Measurements from ENCODE around the gene STAC3.

STAC3 gene

DNA sequence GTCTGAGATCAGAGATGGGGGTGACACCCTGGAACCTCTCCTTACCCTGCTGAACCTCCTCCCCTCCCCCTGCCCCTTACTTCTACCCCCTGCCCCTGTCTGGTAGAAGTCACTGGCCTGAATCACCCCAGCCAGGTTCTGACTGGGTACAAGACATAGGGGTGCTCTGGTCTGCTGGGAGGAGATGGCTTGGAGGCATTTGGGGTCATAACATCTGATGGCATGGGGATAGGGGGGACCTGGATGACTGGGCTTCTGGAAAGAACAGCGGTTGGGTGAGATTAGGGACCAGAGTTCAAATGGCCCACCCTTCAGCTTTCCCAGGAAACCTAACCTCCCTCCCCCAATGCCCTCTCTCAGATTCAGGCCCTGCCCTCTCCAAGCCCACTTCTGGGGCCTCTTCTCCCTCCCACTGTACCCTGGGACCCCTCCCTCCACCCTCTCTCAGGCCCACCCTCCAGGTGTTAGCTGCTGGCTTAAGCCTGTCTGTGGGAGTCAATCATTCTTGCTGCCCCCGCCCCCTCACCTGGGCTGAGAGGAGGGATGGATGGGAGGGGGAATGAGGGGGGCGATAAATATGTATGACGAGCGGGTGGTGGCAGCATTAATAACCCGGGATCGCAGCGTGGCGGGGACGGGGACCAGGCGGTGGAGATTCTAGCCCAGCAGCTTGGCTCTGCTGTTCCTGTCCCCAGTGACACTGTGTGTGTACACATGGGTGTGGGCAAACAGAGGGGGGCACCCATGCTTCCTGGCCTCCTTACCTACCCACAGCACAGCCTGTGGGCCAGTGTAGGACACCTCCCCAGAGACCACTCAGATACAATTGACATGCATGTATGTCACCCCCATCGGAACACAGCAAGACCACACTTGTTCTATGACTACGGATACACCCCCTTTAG is 28.4 kb downstream of the STAC3 start:
- DNase-seq, result no peak

DNA sequence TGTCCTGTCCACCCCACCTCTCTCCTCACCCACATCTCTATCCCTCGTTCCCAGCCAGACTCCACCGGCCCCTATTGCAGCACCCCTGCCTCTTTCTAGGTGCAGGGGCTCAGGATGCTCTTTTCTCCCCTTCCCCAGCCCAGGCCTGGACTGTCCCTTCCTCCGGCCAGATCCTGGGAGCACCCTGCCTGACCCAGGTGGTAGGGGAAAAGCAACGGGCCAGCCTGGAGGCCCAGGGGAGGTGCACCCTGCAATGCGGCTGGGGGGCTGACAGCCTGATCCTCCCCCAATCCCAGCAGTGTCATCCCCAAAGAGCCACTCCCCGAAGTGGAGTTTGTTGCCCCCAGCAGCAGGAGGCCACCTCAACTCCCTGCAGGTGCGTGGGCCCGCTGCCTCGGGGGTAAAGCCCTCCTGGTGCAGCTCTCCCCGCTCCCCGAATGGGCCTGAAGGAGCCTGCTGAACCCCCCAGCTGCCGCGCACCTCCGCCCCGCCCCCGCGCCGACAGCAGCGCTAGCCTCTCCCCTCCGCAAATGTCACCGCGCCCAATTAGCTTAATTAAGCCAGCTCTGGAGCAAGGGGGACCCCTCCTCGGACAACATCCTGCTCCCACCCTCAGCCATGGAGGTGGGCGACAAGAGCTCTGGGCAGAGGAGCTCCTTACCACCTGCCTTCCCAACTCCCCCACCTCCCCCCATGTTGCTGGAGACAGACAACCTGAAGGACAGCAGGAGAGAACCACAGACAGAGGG is 29.6 kb downstream of the STAC3 start:
- DNase-seq, result no peak

DNA sequence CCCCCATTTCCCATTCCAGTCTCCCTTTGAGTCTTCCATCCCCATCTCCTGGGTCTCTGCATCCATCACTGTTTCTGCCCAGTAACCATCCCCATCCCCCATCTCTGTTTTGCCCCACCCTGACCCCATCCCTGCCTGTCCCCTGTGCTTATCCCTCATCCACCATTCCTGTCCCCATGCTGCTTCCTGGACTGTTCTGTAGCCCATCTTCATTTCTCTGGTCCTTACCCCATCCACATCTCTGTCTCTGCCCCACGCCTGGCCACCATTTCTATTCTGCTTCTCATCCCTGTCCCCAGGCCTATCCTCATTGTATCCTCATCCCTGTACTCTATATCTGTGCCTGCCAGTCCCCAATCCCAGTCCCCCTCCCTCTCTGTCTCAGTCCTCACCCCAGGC is 30.2 kb downstream of the STAC3 start:
- DNase-seq, result no peak

DNA sequence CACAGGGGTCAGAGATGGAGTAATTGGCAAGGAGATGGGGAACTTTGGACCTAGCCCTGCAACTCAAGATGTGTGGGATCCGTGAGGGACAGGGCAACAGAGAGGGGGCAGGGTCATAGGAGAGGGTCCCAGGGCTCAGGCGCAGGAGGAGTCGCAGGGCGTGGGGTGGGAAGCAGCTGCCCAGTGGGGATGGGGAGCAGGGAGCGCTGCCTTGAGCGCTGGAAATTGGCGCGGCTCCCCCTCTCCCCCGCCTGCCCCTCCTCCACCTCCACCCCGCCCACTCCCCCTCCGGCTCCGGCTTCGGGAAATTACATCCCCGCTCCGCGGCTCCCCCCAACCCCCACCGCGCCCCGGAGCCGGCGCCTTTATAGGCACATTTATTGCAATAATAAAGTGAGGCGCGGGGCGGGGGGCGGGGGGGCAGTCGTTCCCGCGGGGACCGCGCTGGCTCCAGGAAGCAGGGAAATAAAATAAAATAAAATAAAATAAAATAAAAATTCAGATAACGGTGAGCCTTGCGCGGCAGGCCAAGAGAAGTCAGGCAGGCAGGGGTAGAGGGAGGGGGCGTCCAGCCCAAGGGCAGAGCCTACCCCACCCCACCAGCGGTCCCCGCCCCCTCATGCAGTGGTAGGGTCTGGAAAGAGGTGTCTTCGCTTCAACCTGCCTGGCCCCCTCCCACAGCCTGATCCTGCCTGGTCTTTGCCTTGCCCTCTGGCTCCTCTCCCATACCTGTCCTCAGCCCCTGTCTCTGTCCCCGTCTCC is 30.8 kb downstream of the STAC3 start:
- DNase-seq, result no peak

DNA sequence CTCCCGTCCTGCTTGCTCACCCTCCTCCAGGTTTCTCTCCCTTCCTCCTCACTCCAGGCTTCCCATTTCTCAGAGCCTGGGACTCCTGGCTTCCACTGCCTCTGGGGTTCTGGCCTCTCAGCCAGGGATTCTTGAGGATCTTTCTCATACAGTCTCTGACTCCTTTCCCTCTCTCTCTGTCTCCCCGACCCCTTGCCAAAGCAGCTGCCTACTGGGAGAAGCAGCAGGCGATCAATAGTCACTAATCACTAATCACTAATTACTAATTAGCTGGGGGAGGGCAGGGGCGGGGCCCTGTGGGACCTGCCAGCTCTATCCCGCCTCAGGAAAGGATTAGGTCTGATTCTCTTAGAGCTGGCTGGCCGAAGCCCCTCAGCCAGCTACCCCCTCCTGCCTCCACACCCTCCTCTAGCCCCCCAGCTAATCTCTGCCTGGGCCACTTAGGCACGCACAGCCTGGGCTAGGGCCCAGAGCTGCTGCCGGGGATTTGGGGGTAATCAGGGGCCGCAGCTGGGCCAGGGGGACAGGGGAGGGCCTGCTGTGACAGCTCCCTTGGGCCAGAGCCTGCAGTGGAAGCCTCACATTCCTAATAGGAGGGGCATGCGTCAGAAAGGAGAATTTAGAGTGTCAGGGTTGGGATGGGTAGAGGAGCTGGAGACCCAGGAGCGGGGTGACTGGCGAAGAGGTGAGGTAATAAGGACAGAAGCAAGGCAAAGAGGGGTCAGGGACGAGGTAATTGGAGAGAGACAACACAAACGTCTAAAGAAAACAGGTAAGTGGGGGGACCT is 31.6 kb downstream of the STAC3 start:
- DNase-seq, result no peak

DNA sequence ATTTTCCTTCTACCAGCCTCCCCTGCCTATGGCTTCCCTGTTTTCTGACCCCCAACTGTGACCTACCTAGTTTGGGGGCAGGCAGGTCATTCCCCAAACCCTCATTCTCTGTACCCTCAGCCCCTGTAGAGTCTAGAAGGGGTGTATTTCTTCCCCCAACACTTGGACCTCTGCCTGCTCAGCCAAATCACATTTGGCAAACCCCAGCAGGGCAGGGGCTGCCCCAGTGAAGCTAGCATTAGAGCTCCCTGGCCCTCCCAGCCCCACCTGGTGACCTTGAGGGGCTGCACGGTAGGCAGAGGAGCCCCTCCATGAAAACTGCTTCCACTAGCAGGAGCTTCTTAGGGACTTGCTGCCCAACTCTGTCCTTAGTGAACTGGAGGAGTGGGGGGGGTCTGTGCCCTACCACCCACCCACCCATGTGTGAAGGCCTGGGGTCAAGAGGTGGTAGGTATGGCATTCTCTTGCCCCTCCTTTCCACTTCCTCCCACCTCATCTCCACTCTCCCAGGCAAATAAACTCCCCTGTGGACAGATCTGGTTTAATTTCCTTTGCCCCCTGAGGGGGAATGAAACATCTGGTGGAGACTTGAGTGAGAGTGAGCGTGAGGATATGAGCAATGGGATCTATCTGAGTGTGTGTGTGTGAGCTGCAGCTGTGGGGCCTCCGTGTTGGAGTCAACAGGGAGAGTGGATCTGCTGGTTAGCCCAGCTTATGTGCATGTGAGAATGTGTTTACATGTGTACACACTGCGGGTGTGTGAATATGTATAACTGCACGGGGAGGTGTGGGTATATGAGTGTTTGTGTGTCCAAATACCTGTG is 32.7 kb downstream of the STAC3 start:
- no peak for DNase-seq

DNA sequence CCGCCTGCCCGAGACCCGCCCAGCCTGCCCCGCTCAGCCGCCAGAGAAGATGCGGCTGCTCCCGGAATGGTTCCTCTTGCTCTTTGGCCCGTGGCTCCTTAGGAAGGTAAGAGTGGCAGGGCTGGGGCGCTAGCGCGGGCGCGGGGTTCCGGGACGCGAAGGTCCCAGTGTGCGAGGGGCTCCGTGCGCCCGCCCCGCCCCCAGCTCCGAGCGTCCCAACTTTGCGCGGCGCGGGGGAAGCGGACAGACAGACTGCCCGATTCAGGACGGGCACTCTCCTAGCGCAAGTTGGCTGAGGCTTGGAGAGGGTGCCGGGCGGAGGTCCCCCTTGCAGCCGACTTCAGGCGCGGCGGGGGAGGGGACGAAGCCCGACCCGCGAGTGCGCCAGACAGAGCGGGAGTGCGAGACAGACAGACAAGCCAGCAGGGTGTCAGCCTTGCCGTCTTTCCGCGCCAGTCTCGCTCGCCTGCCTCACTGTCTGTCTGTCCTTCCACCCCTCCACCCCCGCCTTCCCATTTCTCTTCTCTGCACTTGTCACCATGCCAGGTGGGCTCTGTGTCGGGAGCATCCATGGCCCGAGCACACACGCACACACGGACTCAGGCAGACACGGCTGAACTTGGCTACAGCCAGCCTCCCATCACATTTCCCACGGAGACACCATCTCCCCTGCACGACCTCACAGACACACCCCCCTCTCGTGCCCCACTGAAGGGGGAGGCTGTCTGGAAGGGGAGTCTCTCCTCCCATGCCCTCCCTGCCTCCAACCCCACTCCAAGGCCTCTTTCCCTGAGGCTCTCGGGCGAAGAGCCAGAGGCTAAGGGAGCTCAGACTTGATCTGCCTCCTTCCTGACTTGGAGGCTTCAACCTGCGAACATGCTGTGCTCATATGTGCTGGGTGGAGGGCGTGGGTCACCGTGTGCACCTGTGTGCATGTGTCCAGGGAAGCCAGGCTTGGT is 33.8 kb downstream of the STAC3 start:
- DNase-seq, result peak; percentile 19

DNA sequence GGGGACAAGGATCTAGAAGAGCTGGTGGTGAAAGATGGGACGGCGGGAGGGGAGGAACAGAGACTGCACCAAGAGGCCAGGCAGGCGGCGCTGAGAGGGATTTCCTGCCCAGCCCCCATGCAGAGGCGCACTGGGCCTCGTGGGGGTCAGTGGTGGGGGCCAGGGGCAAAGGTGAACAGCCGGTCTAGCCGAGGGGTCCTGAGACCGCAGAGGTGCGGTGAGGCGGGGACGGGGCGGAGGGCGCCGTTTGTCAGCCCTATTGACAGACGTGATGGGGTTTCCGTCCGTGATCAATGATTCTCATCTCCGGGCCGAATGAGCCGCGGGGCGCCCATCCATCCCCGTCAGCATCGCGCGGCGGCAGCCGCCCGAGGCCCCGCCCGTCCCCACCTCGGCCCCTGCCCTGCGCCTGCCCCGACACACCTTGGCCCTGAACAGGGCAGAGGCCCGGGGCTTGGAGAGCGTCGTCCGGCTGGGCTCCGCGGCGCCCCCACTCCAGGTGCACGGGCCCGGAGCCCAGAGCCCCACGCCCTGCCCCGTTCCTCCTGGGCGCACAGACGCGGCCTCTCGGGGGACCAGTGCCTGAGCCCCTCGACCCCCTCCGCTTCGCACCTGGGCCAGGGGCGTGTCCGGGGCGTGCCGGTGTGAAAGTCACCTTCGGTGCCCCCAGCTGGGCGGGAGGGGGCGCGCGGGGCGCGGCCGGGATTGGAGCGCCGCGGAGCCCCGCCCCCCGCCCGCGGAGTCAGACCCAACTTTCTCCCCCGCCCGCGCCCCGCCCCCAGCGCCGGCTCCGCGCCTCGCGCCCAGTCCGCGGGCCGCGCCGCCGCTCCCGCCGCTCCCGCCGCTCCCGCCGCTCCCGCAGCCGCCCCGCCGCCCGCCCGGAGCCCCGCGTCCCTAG is 34.7 kb downstream of the STAC3 start, which contains the start of gene NXPH4:
TSS of gene NXPH4 (plus strand) at position 781 of the 898 bp plus-strand sequence. CDS start 176 bp downstream, outside the sequence.
- no peak for DNase-seq

DNA sequence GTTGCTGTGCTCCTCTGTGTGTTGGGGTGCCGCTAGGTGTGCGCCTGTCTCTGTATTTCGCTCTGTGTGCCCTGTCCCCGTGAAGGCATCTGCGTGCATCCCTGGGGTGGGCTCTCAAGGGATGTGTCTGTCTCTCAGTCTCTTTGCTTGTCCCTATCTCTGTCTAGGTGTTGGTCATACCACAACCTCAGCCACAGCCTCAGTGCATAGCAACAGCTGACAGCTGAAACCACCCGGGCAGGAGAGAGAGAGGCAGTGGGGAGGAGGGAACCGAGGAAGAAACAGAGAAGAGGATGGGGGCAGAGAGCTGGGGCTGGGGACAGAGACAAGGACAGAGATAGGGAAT is 35.3 kb downstream of the STAC3 start:
- no peak for DNase-seq

DNA sequence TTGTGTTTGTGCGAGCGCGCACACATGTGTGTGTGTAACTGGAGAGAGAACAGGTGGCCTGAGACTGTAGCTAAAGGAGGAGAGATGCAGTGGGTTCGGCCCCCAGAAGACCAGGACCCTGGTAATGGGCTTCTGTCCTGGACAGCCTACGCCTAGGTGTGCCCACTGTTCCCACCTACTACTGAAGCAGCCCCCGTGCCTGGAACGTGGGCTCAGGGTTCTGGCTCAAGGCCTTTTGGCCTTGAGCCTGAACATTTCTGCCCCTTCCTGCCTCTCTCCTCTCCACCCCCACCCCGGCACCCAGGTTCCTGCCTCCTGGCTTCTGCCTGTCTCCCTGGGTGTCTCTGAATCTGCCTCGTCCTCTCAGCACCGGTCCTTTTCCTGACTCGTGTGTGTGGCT is 35.9 kb downstream of the STAC3 start:
- DNase-seq, result no peak

DNA sequence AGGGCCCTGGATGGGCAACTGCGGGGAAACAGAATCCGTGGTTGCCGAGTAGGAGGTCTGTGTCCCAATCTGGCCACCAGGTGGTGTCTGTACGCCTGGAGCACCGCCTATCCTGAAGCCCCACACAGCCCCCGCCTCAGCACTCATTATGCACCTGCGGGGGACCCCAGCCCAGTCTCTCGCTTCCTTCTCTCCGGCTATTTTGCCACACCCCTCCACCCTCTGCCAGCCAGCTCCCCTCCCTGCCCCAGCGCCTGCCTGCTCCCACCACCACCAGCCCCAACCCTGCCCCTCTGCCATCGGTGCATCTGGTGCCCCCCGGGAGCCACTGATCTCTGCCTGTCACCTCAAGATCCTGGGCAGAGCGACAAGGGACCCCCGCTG is 36.6 kb downstream of the STAC3 start:
- DNase-seq, result peak; percentile 14

DNA sequence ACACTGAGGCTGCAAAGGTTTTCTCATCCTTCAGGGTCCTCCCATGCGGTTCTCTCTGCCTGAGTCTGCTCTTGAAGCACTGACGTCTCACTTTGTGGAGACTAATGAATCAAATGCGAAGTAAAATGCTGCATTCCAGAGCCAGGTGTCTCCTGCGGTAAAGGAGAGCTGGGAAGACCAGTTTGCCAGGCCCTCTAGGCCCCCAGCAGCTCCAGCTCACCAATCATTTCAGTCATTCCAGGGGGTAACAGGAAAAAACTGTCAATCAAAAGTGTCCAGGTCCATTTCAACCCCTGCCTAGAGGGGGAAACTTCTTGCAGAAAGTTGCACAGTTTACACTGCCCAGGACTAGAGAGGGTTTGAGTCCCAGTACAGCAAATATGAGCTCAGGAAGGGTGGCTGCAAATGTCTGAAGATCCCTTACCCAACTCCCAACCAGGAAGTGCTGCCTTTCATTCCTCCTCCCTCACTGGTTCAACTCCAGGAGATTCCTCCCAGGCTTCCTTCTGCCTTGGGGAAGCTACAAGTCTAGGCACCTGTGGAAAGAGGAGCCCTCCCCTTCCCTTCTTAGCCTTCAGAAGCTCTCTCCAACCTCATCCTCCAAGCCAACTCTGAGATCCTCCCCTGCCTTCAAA is 37.1 kb downstream of the STAC3 start:
- DNase-seq, result no peak

DNA sequence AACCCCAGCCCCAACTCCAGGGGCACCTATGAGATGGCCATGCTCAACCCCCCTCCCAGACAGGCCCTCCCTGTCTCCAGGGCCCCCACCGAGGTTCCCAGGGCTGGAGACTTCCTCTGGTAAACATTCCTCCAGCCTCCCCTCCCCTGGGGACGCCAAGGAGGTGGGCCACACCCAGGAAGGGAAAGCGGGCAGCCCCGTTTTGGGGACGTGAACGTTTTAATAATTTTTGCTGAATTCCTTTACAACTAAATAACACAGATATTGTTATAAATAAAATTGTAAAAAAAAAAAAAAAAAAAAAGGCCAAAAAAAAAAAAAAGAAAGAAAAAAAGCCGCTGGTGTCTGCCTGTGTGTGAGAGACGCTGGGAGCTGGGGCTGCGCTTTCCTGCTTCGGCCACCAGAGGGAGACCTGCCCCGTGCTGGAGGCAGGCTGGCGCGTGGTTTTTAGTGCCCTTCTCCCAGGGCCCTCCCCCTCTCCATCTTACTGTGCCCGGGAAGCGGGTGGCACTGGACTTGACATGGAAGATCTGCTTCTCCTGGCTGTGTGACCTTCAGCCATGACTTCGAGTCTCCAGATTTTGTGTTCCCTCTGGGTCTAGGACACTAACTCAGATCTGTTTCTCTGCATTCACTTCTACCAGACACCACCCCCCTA is 37.8 kb downstream of the STAC3 start:
- peak; percentile 23 for DNase-seq

DNA sequence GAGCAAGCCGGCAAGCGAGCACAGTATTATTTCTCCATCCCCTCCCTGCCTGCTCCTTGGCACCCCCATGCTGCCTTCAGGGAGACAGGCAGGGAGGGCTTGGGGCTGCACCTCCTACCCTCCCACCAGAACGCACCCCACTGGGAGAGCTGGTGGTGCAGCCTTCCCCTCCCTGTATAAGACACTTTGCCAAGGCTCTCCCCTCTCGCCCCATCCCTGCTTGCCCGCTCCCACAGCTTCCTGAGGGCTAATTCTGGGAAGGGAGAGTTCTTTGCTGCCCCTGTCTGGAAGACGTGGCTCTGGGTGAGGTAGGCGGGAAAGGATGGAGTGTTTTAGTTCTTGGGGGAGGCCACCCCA is 38.3 kb downstream of the STAC3 start:
- DNase-seq, result no peak

DNA sequence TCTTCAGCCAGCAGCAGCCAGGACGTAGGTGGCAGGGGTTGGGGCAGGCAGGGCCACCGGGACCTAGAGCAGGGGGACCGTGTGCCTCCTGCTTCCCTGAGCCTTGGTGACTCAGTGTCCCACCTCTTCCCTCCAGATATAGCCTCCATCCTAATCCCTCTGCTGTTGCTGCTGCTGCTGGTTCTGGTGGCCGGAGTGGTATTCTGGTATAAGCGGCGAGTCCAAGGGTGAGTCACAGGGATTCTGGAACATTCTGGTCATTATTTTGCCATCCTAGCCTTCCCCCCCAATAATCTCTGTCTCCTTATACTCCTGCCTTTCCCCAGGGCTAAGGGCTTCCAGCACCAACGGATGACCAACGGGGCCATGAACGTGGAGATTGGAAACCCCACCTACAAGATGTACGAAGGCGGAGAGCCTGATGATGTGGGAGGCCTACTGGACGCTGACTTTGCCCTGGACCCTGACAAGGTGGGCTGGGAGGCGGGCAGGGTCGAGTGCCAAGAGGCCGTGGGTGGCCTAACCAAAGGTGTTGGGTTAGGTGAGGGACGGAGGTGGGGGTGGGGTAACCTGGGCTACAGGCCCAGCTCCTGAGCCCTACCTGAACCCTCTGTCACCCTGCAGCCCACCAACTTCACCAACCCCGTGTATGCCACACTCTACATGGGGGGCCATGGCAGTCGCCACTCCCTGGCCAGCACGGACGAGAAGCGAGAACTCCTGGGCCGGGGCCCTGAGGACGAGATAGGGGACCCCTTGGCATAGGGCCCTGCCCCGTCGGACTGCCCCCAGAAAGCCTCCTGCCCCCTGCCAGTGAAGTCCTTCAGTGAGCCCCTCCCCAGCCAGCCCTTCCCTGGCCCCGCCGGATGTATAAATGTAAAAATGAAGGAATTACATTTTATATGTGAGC is 38.9 kb downstream of the STAC3 start:
- DNase-seq, result no peak

DNA sequence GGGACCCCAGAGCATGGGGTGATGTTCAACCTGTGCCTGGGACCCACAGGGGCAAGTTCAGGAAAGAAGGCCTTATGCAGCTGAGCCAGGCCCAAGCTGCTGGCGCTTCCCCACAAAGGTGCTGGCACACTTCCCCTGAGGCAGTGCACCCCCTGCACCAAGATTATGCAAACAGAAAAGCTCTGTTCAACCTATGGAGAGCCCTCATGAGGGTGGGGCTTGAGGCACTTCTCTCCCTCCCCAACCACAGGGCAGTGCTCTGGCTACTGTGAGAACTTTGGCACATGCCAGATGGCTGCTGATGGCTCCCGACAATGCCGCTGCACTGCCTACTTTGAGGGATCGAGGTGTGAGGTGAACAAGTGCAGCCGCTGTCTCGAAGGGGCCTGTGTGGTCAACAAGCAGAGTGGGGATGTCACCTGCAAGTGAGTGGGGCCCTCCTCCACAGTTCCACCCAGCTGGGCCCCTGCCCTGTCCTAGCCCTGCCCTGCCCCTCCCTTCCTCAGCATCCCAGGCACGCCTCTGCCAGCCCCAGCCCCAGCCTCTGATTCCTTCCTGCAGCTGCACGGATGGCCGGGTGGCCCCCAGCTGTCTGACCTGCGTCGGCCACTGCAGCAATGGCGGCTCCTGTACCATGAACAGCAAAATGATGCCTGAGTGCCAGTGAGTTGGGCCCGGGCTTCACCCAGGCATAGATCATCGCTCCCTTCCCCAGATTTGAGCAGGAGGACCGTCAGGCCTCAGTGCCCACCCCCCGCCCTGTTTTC is 39.9 kb downstream of the STAC3 start:
- DNase-seq, result no peak

DNA sequence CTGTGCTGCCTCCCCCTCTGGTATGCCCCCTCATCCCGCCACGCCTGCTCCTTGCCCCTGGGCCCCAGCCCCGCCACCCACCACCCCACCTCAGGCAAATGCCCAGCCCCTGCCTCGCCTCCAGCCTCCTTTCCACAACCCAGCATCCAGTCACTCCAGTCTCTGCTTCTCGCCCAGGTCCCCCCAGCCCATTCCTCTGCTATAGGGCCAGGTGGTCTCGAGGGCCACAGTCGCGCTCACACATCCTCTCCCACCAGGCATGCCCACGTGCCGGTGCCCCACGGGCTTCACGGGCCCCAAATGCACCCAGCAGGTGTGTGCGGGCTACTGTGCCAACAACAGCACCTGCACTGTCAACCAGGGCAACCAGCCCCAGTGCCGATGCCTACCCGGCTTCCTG is 40.5 kb downstream of the STAC3 start:
- no peak for DNase-seq

All from DMS79 (cell line).